NOMO-1 treated with dmso at 0.1 percent for 144 hours (cell line): ENCODE measurements around the gene SPOCK1.
"Not testable (repeated sequence)": the region's sequence is repeated elsewhere in the genome, so short reads cannot be mapped to it uniquely, and the experiment has no call there.

ENCODE experiments used
- DNase-seq: peaks from one replicate; lab custom pipeline; 2025; ENCODE audit not compliant: unreplicated experiment; lab: John Stamatoyannopoulos, UW

The SPOCK1 gene

GRCh38 chr5:136992796-136993489 lies 506.2 kb downstream of the SPOCK1 start:
- no peak for DNase-seq

- no peak for DNase-seq
Observed at GRCh38 chr5:136985785-136986475, 513.2 kb downstream of the SPOCK1 start.

- DNase-seq = no peak
Observed at GRCh38 chr5:136984772-136985446, 514.2 kb downstream of the SPOCK1 start.

GRCh38 chr5:136981936-136982335 lies 517.2 kb downstream of the SPOCK1 start:
- no peak for DNase-seq

GRCh38 chr5:136979131-136979530 lies 520.0 kb downstream of the SPOCK1 start:
- no peak for DNase-seq

GRCh38 chr5:136963504-136963903 lies 535.6 kb downstream of the SPOCK1 start:
- DNase-seq = no peak

GRCh38 chr5:136957428-136957827 lies 541.7 kb downstream of the SPOCK1 start:
- no peak for DNase-seq

- not testable (repeated sequence) for DNase-seq
Observed at GRCh38 chr5:136954142-136954541, 545.0 kb downstream of the SPOCK1 start.

GRCh38 chr5:136953346-136954069 lies 545.6 kb downstream of the SPOCK1 start:
- not testable (repeated sequence) for DNase-seq

GRCh38 chr5:136927571-136927970 lies 571.6 kb downstream of the SPOCK1 start:
- DNase-seq = no peak

GRCh38 chr5:136926073-136926472 lies 573.1 kb downstream of the SPOCK1 start:
- no peak for DNase-seq
